Epithelial cell of esophagus (primary cell): Measurements from ENCODE around the gene IL1RAPL2.
A peak's percentile ranks its signal among the peaks of the same experiment; 100 is the strongest.

ENCODE experiments used
- DNase-seq: peaks from one replicate; pipeline ENCODE4 v3.0.0; 2010; ENCODE audit warnings: low read depth
- H3K4me3 ChIP-seq: 2 replicates; pipeline ENCODE4 v1.5.1; 2011; ENCODE audit warnings: mild to moderate bottlenecking, low read length, control low read depth
- CTCF ChIP-seq: IDR thresholded peaks from 2 replicates; pipeline ENCODE4 v1.5.1; 2011; ENCODE audit warnings: low read depth, mild to moderate bottlenecking, low read length, control low read depth, inconsistent platforms; ENCODE audit not compliant: insufficient read depth; ENCODE audit errors: missing control alignments

Gene IL1RAPL2

GRCh38 chrX:104707042-104707441 is 141.0 kb downstream of the IL1RAPL2 start:
- no peak overlapping the region for H3K4me3 ChIP-seq
- no peak for DNase-seq
- TF ChIP-seq CTCF, result no peak

- TF ChIP-seq CTCF, result no peak
- no peak overlapping the region for H3K4me3 ChIP-seq
- DNase-seq, result peak; percentile 29
Measured at GRCh38 chrX:104707572-104707971, 141.6 kb downstream of the IL1RAPL2 start.

- H3K4me3 ChIP-seq, result no peak overlapping the region
- peak; percentile 21 for TF ChIP-seq CTCF
- peak; percentile 14 for DNase-seq
Measured at GRCh38 chrX:104712515-104712914, 146.5 kb downstream of the IL1RAPL2 start.

- H3K4me3 ChIP-seq, result no peak overlapping the region
- TF ChIP-seq CTCF, result no peak
- DNase-seq, result no peak
Measured at GRCh38 chrX:104721854-104722253, 155.9 kb downstream of the IL1RAPL2 start.

- no peak for DNase-seq
- no peak overlapping the region for H3K4me3 ChIP-seq
- no peak for TF ChIP-seq CTCF
Measured at GRCh38 chrX:104728456-104728855, 162.5 kb downstream of the IL1RAPL2 start.

GRCh38 chrX:104742355-104742754 is 176.4 kb downstream of the IL1RAPL2 start:
- no peak for TF ChIP-seq CTCF
- DNase-seq, result peak; percentile 0
- H3K4me3 ChIP-seq, result no peak overlapping the region

GRCh38 chrX:104745152-104745551 is 179.2 kb downstream of the IL1RAPL2 start:
- DNase-seq, result no peak
- TF ChIP-seq CTCF, result no peak
- H3K4me3 ChIP-seq, result no peak overlapping the region
